DOHH2 (cell line): Measurements from ENCODE around the gene RPF1.

ENCODE experiments used
- CTCF ChIP-seq: fragments of 200-600 bp; sonication (generic); IDR thresholded peaks from one replicate; pipeline ENCODE4 v1.5.1; 2014; ENCODE audit warnings: antibody characterized with exemption, mild to moderate bottlenecking, low read depth, low read length; ENCODE audit not compliant: poor library complexity, severe bottlenecking
- EZH2phosphoT487 ChIP-seq: fragments of 200-600 bp; sonication (generic); IDR thresholded peaks from 2 replicates; pipeline ENCODE4 v1.6.1; 2017; ENCODE audit warnings: borderline replicate concordance, mild to moderate bottlenecking, antibody characterized with exemption, low read length, moderate library complexity, mixed read lengths

- TF ChIP-seq CTCF = no peak
- no peak for TF ChIP-seq EZH2phosphoT487
Measured at GRCh38 chr1:84462118-84462517, 16.9 kb upstream of the RPF1 start.
